Fibroblast of lung (primary cell): Measurements from ENCODE around the gene COX4I1. TPM values are rescaled to one million over a fixed set of nuclear protein-coding genes. Genes with fewer than 3 reads are reported as not detected.

Experiments used
- DNase-seq, 2 donors: peaks; one replicate each; pipeline versions ENCODE4 v3.0.0 to v3.0.0-alpha.2; 2010; ENCODE audit warnings: low read depth in 2 of 2
- H2AFZ ChIP-seq: 2 replicates; pipeline ENCODE4 v1.5.1; 2012; ENCODE audit warnings: low read length, control low read depth, inconsistent platforms
- H3K27ac ChIP-seq: 2 replicates; pipeline ENCODE4 v1.5.1; 2011; ENCODE audit warnings: low read length, control low read depth; ENCODE audit not compliant: insufficient read depth
- H3K27me3 ChIP-seq: 2 replicates; pipeline ENCODE4 v1.5.1; 2011; ENCODE audit warnings: mild to moderate bottlenecking, low read length; ENCODE audit not compliant: control insufficient read depth, insufficient read depth
- H3K36me3 ChIP-seq: 2 replicates; pipeline ENCODE4 v1.5.1; 2011; ENCODE audit warnings: low read length; ENCODE audit not compliant: control insufficient read depth, insufficient read depth
- H3K4me1 ChIP-seq: 2 replicates; pipeline ENCODE4 v1.5.1; 2011; ENCODE audit warnings: low read length; ENCODE audit not compliant: control insufficient read depth, insufficient read depth; ENCODE audit errors: extremely low read depth
- H3K4me2 ChIP-seq: 2 replicates; pipeline ENCODE4 v1.5.1; 2011; ENCODE audit warnings: low read length, control low read depth; ENCODE audit not compliant: insufficient read depth; ENCODE audit errors: extremely low read depth
- H3K4me3 ChIP-seq, 4 experiments: fragments of 200-600 bp in 1 of 4; sonication (generic) in 1 of 4; replicated peaks in 1 of 4; 2 replicates each; pipeline ENCODE4 v1.5.1; 2011 to 2016; ENCODE audit warnings: low read length in 4 of 4, low read depth in 3 of 4, mild to moderate bottlenecking in 3 of 4, control low read depth in 2 of 4, inconsistent platforms in 1 of 4, mixed read lengths in 1 of 4; ENCODE audit not compliant: insufficient read depth in 1 of 4; ENCODE audit errors: control extremely low read depth in 1 of 4
- H3K79me2 ChIP-seq: 2 replicates; pipeline ENCODE4 v1.5.1; 2012; ENCODE audit warnings: mild to moderate bottlenecking, low read length, inconsistent platforms; ENCODE audit not compliant: control insufficient read depth, insufficient read depth
- H3K9ac ChIP-seq: 2 replicates; pipeline ENCODE4 v1.5.1; 2011; ENCODE audit warnings: mild to moderate bottlenecking, low read length, control low read depth; ENCODE audit not compliant: insufficient read depth
- H3K9me3 ChIP-seq: 2 replicates; pipeline ENCODE4 v1.5.1; 2012; ENCODE audit warnings: low read depth, low read length; ENCODE audit not compliant: control insufficient read depth, insufficient read depth
- H4K20me1 ChIP-seq: 2 replicates; pipeline ENCODE4 v1.5.1; 2011; ENCODE audit warnings: low read length; ENCODE audit not compliant: control insufficient read depth, insufficient read depth; ENCODE audit errors: extremely low read depth
- EZH2 ChIP-seq: IDR thresholded peaks from 2 replicates; pipeline ENCODE4 v1.5.1; 2012; ENCODE audit warnings: low read length, control low read depth, mild to moderate bottlenecking; ENCODE audit errors: missing control alignments
- polyA plus RNA-seq, 2 donors: library from polyadenylated mRNA; depleted of rRNA in 1 of 2; stranded (reverse) in 1 of 2; unstranded in 1 of 2; fragments of >200 nt; gene quantifications; 2 replicates each; pipeline ENCODE4 v1.2.1, GENCODE V29; 2011 to 2012; ENCODE audit warnings: missing spikeins in 1 of 2
- total RNA-seq: library from RNA; depleted of rRNA; stranded (reverse); fragments of >200 nt; gene quantifications from 2 replicates; pipeline ENCODE4 v1.2.1, GENCODE V29; 2014
- TF ChIP-seq, protein P1 (sequence below), 2 donors: IDR thresholded peaks in 1 of 2; conservative IDR thresholded peaks in 1 of 2; 1 replicate in 1 of 2; 2 replicates in 1 of 2; pipeline ENCODE4 v1.5.1; 2011 to 2012; ENCODE audit warnings: low read length in 2 of 2, control low read depth in 1 of 2, inconsistent platforms in 1 of 2, low read depth in 1 of 2, mild to moderate bottlenecking in 1 of 2

The COX4I1 gene
- total and polyA plus RNA-seq, 2 donors (not counting 1 experiment from before 2014, with no cell fraction given) = 442 to 653 TPM

DNA sequence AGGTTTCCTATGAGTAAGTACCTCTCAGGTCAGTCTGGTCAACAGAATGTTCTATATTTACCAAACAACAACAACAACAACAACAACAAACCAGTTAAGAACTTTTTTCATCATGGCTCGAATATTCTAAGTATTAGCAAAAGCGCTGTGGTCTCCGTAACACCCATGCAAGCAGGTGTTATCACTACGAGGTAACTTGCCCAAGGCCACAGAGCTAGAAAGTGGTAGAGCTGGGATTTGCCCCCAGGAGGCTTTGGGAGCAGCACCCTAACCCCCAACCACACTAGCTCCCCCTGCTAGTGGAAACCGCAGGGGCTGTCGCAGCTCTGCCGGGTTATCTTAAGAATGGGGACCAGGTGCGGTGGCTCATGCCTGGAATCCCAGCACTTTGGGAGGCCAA lies 24.7 kb upstream of the COX4I1 start:
- Histone ChIP-seq H2AFZ (no peak overlapping the region), H3K27me3 (no peaks in the 10 kb centered on the region)
- no peak for TF ChIP-seq EZH2
- TF ChIP-seq, protein P1, sequence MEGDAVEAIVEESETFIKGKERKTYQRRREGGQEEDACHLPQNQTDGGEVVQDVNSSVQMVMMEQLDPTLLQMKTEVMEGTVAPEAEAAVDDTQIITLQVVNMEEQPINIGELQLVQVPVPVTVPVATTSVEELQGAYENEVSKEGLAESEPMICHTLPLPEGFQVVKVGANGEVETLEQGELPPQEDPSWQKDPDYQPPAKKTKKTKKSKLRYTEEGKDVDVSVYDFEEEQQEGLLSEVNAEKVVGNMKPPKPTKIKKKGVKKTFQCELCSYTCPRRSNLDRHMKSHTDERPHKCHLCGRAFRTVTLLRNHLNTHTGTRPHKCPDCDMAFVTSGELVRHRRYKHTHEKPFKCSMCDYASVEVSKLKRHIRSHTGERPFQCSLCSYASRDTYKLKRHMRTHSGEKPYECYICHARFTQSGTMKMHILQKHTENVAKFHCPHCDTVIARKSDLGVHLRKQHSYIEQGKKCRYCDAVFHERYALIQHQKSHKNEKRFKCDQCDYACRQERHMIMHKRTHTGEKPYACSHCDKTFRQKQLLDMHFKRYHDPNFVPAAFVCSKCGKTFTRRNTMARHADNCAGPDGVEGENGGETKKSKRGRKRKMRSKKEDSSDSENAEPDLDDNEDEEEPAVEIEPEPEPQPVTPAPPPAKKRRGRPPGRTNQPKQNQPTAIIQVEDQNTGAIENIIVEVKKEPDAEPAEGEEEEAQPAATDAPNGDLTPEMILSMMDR (conservative IDR thresholded peaks at IDR 0.05 in 1 of 2, IDR thresholded peaks at IDR 0.05 in 1 of 2; ENCODE audit: low read depth in 1 of 2, low read length in 2 of 2) = no peak

DNA sequence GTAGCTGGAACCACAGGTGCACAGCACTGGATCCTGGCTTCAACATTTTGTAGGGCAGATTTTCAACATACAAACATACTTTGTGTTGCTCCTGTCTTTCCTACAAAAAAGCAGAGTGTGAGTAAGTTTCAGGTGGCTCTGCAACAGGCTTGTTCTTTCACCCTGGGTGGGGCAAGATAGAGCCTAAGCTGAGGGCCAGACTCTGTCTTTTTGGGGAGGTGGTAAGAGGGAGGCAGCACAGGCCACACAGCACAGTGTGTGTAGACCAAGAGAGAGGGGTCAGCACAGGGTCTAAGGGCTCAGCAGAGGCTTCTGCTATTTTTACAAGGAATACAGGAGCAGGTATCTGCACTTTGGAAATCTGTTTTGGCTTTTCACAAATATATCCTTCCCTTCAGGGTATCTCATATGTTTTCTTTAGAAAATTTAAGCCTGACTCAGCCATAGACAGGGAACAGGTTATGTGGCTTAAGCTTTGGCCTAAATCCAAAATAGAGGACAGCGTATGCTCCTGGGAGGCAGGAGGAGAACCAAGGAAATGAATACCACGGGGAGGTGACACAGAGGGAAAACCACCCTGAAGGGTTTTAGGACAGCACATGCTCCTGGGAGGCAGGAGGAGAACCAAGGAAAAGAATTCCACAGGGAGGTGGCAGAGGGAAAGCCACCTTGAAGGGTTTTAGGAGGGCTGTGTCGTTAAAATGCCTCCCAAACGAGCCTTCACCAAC lies 21.7 kb upstream of the COX4I1 start:
- H3K4me3 ChIP-seq = no peak overlapping the region
- peaks cover 1% of the 10 kb centered on the region for H3K79me2 ChIP-seq
- no peaks in the 10 kb centered on the region for H3K27me3 ChIP-seq
- H3K9me3 ChIP-seq = no peaks in the 10 kb centered on the region
- H3K9ac ChIP-seq = no peak overlapping the region
- H3K4me2 ChIP-seq = no peak overlapping the region
- H4K20me1 ChIP-seq = no peaks in the 10 kb centered on the region
- H3K4me1 ChIP-seq = peaks cover 4% of the 10 kb centered on the region
- DNase-seq = peak in 1 of 2 donors; percentile 33
- peaks cover 16% of the 10 kb centered on the region for H3K36me3 ChIP-seq
- H2AFZ ChIP-seq = no peak overlapping the region
- H3K27ac ChIP-seq = no peak overlapping the region
- TF ChIP-seq EZH2 = no peak

More for the DNA sequence above, 24.7 kb upstream of the COX4I1 start:
- DNase-seq = no peak
- Histone ChIP-seq H3K9ac (no peak overlapping the region), H4K20me1 (no peaks in the 10 kb centered on the region), H3K4me3 (no peak overlapping the region), H3K9me3 (no peaks in the 10 kb centered on the region), H3K4me2 (no peak overlapping the region), H3K79me2 (no peaks in the 10 kb centered on the region), H3K36me3 (peaks cover 4% of the 10 kb centered on the region), H3K4me1 (no peaks in the 10 kb centered on the region), H3K27ac (no peak overlapping the region)

DNA sequence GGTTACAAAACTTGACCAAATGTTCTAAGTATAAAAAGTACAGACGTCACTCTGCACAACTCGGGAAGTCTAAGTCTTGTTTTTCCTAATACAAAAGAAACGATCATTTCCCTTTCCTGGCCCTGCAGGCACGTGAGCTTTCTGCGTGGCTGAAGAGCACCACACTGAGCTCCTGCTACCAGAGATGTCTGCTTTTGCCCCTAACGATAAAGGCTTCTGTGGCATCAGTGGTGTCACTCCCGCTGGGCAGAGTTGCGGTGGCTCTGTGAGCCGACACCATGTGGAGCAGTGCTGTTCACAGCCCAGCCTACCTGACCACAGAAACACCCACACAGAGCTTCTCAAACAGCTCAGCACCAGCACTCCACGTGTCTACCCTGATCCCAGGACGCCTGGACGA lies 20.6 kb upstream of the COX4I1 start:
- Histone ChIP-seq H4K20me1 (no peaks in the 10 kb centered on the region), H3K27me3 (no peaks in the 10 kb centered on the region), H3K4me1 (peaks cover 4% of the 10 kb centered on the region), H3K27ac (no peak overlapping the region), H2AFZ (no peak overlapping the region), H3K9ac (no peak overlapping the region), H3K9me3 (no peaks in the 10 kb centered on the region), H3K4me2 (no peak overlapping the region), H3K36me3 (peaks cover 16% of the 10 kb centered on the region), H3K79me2 (peaks cover 6% of the 10 kb centered on the region), H3K4me3 (no peak overlapping the region)
- no peak for TF ChIP-seq EZH2
- TF ChIP-seq, protein P1 (conservative IDR thresholded peaks at IDR 0.05 in 1 of 2, IDR thresholded peaks at IDR 0.05 in 1 of 2; ENCODE audit: low read depth in 1 of 2, low read length in 2 of 2) = no peak
- no peak for DNase-seq
